GM21528 (cell line): ENCODE measurements around the gene PRKCA.

Source experiments
- ATAC-seq: cut with Tn5 transposase; IDR thresholded peaks from one replicate; pipeline ENCODE4 v1.9.1; 2021; ENCODE audit warnings: mild to moderate bottlenecking, moderate library complexity; ENCODE audit not compliant: unreplicated experiment, low FRiP score

PRKCA gene

DNA sequence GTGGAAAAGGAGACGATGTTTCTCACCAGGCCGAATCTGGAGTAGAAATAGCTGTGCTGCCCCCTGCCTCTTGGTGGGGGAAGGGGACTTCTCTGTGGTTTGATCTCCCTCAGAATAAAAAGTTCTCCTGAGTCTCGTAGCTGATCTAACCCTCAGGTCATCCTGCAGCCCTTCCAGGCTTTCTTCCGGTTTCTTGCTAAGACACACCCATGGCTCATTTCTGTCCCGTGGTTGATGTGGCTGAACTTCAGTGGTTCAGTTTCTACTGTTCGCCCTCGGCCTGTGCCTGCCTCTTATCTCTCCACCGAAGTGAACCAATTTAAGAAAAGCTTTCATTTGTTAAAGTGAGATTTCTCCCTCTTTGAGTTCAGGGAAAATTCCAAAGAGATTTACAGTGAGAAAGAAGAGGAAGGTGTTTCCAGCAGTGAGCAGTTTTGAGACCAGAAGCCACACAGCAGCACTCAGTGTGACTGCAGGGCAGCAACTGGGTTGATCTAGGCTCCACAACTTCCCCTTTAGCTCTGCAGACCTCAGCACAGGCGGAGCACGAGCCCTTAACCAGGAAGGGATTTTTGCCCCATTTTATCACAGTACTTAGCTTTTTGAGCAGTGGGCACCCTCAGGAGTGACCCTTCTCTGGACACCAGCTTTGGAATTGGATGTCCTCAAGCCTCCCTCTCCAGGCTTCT lies 497.6 kb downstream of the PRKCA start:
- ATAC-seq, result no peak

DNA sequence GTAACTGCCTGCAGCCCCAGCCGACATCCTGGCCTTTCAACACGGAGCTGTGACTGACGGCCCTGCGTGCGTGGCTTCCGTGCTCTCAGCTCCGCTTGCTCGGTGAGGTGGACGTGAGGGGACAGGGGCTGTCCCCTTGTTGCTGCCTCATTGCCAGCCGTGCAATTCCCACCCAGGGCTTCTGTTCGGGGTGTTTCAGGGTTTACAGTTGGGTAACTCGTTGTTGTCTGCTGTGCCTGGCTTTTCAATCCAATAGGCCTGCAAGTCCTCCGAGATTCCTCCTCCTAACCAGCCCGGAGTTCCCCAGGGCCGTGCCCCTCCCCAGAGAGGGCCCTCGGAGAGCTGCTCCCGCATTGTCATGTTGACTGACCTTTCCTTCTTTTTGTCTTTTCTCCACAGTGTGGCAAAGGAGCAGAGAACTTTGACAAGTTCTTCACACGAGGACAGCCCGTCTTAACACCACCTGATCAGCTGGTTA lies 501.1 kb downstream of the PRKCA start:
- ATAC-seq, result no peak

GRCh38 chr17:66805567-66805966 lies 503.2 kb downstream of the PRKCA start:
- ATAC-seq, result no peak

DNA sequence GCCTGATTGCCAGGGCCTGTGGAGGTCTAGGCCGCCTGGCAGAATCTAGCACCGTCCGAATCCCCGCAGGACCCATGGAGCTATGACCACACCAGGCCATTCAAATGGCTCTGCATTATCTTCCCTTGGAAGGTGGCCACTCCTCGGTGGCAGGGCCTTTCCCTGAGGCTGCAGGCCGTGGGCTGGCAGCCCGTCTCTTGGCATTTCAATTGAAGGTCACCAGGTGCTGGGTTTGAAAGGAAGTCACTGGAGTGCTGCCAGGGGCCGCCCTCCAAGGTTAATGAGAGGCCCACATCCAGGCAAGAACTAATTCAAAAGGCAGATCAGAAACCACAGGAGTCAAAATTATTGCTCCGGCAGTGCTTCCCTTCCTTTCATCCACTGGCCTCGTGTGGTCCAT lies 504.8 kb downstream of the PRKCA start:
- ATAC-seq, result no peak

DNA sequence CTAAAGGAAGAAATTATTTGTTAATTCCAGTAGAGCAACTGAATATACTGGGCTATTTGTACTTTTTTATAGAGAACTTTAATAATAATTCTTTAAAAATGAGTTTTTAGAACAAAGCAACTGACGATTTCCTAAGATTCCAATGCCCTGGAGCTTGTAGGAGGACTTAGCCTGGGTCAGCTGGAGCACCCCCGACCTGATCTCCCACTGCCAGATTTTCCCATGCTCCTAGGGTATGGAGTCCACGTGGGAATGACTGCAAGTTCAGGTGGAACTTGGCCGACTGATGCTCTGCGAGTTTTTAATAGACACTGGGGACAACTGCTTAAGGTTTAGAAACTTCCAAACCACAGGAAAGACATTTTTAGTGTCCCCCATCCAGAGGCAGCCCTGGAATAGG lies 507.0 kb downstream of the PRKCA start:
- ATAC-seq, result no peak

DNA sequence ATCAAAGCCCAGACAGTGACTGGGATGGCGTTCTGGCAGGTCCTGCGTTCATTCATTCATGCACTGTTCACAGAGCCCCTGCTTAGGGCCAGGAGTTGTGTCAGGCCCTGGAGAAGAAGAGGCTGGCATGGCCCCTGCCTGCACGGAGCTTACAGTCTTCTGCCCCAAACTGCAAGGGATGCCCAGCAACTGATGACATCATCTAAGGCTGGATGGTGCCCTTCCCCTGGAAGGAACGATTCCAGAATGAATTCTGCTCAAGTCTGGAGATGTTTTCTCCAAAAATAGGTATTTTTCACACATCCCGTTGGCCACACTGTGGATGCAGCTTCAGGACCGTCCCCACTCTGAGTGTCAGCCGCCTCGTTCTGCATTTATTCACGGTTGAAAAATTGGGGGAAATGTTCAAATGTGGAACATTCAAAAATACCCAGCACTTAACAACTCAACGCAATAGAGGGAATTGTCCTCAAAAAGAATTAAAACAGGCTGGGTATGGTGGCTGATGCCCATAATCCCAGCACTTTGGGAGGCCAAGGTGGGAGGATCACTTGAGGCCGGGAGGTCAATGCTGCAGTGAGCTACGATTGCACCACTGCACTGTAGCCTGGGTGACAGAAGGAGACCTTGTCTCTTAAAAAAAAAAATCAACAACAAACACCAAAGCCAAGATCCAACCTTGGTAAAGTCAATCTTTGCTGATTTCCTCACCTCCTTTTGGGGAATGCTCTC lies 508.7 kb downstream of the PRKCA start:
- no peak for ATAC-seq

GRCh38 chr17:66811683-66812054 lies 509.3 kb downstream of the PRKCA start:
- ATAC-seq, result no peak

DNA sequence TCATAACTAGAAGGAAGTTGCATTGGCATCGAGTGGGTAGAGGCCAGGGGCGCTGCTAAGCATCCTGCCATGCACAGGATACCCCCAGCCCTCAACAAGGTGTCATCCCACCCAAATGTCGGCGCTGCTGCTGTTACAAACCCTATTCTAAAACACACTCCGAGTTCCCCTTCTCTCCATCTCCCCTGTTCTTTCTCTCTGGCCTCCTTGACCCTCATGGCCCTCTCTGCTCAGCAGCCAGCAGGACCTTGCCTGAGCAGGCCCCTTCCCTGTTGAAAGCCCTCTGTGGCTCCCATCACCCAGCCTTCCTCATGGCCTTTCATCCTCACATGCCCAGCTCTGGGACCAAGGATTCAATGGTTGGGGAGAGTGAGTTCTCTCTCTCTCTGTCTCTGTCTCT lies 510.2 kb downstream of the PRKCA start:
- no peak for ATAC-seq

- no peak for ATAC-seq
Measured at GRCh38 chr17:66813296-66813695, 510.9 kb downstream of the PRKCA start.

DNA sequence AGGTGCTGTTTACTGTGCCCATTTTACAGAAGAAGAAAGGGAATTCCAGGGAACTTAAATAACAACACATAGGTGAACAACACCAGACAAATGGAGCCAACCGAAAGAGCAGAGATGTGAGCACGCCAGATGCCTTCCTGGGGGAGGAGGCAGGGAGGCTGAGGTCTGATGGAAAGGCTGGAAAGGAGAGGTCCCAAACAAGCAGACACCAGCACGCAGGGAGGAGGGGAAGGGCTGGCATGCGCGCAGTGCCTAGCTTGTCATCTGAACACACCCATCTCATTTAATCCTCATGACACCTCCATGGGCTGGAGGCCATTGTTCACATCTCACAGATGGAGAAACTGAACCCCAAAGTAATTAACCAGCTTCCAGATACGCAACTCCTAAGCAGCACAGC lies 511.6 kb downstream of the PRKCA start:
- ATAC-seq, result no peak

- no peak for ATAC-seq
Measured at GRCh38 chr17:66814570-66814969, 512.2 kb downstream of the PRKCA start.

- no peak for ATAC-seq
Measured at GRCh38 chr17:66817750-66818149, 515.3 kb downstream of the PRKCA start.

GRCh38 chr17:66819466-66819865 lies 517.1 kb downstream of the PRKCA start:
- ATAC-seq, result no peak

- ATAC-seq, result no peak
Measured at GRCh38 chr17:66822009-66822408, 519.6 kb downstream of the PRKCA start.

DNA sequence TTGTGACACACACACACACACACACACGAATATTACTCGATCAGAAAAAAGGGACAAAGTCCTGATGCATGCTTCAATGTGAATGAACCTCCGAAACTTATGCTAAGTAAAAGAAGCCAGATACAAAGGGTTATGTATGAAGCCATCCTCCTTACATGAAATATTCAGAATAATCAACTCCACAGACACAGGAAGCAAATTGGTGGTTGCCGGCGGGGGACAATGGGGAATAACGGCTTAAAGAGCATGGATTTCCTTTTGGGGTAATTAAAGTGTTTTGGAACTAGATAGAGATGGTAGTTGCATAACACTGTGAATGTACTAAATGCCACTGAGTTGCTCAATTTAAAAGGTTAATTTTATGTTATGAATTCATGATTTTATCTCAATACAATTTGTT lies 524.4 kb downstream of the PRKCA start:
- ATAC-seq, result no peak

- ATAC-seq, result no peak
Measured at GRCh38 chr17:66829386-66829864, 527.0 kb downstream of the PRKCA start.

GRCh38 chr17:66829883-66830282 lies 527.5 kb downstream of the PRKCA start:
- no peak for ATAC-seq

DNA sequence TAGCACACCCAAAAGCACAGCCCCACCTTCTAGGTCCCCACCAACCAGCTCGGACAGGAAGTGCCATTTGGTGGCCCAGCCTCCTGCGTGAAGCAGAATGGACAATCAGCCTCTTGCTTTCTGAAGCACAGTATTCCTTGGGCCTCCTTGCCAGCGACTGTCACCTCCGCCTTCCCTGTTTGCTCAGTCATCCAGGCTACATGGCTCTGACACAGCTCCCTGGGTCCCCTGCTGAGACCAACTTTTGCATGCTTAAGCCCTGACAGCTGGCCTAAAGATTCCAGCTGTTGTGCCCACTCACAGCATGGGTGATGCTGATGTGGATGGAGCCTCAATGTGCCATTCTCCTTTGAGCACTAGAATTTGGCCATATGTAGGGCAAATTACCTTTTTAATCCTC lies 528.0 kb downstream of the PRKCA start:
- ATAC-seq, result no peak

DNA sequence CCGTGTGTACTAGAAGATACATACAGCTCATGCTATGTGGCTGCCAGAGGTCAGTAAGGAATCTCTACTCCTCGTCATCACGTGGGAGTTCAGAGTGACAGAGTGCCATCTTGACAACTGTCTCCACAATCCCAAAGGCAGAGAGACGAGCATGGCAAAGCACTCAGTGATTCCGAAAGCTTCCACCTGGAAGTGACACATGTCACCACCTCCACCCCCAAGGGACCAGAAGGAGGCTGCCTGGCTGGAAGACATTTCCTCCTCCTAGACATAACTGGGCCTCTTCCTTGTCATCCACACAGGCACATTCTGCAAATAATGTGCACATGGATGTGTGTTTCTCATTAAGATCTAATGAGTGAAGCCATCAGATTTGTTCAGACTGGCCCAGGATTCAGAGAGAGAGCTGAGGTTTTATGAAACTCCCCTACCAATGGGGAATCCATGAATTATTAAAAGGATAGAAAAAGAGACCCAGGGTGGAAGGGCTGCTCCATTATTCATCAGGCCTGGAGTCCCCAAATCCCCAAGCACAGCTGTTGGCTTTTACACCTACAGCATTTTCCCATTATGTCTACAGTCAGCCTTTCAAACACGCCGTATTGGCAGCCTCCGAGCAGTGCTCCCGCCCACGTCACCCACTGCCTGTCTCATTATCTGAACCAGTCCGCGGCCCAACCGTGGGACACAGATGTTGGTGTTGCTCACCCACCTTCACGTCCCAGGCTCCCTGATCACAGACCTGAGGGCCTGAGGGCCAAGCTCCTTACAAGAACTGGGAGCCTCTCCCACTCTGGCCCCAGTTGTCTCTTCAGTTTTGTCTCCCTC lies 529.2 kb downstream of the PRKCA start:
- ATAC-seq, result no peak

GRCh38 chr17:66833201-66833600 lies 530.8 kb downstream of the PRKCA start:
- no peak for ATAC-seq

GRCh38 chr17:66834426-66834918 lies 532.1 kb downstream of the PRKCA start:
- ATAC-seq, result no peak
